Measurements from ENCODE around the gene STK38L. TPM values are rescaled to one million over a fixed set of nuclear protein-coding genes. Genes with fewer than 3 reads are reported as not detected.

The STK38L gene
- polyA plus RNA-seq, 2 of the 4 experiments (the other 2 are of a cell fraction) = 17.3 to 32.2 TPM

GRCh38 chr12:27324530-27324929 lies 80.4 kb downstream of the STK38L start:
- H3K4me1 ChIP-seq = peaks cover 4% of the 10 kb centered on the region; the same call in 2 of the 3 replicates
- no peak overlapping the region for H3K4me2 ChIP-seq
- H3K27ac ChIP-seq = no peak overlapping the region
- DNase-seq (ENCODE audit: low read depth in 1 of 2, low spot score in 1 of 2) (no peak), FAIRE-seq (peak; percentile 28), ATAC-seq (no peak)
- TF ChIP-seq RARB (CRISPR knock-in tag; IDR thresholded peaks at IDR 0.05) (no peak), JUN (IDR thresholded peaks at IDR 0.05) (no peak), RCOR1 (IDR thresholded peaks at IDR 0.05; ENCODE audit: low read depth, low read length) (no peak), ZSCAN20 (CRISPR knock-in tag; IDR thresholded peaks at IDR 0.05) (no peak), RAD21 (conservative IDR thresholded peaks at IDR 0.05 in 1 of 2, IDR thresholded peaks at IDR 0.05 in 1 of 2) (no peak), TP53 (CRISPR knock-in tag; IDR thresholded peaks at IDR 0.05) (no peak), SMC3 (IDR thresholded peaks at IDR 0.05) (no peak), BHLHE40 (IDR thresholded peaks at IDR 0.05; ENCODE audit: low read depth, low read length) (no peak), HOXB5 (CRISPR knock-in tag; IDR thresholded peaks at IDR 0.05) (no peak), HOXB13 (CRISPR knock-in tag; IDR thresholded peaks at IDR 0.05; ENCODE audit: low read depth) (no peak), HDAC2 (IDR thresholded peaks at IDR 0.05) (no peak), POLR2AphosphoS2 (conservative IDR thresholded peaks at IDR 0.05; ENCODE audit: low read length) (no peak), EHF (CRISPR knock-in tag; IDR thresholded peaks at IDR 0.05) (no peak), PHF8 (IDR thresholded peaks at IDR 0.05; ENCODE audit: borderline replicate concordance, low read depth) (no peak), E2F6 (IDR thresholded peaks at IDR 0.05; ENCODE audit: borderline replicate concordance, low read depth) (no peak)
- TF ChIP-seq, protein P1, sequence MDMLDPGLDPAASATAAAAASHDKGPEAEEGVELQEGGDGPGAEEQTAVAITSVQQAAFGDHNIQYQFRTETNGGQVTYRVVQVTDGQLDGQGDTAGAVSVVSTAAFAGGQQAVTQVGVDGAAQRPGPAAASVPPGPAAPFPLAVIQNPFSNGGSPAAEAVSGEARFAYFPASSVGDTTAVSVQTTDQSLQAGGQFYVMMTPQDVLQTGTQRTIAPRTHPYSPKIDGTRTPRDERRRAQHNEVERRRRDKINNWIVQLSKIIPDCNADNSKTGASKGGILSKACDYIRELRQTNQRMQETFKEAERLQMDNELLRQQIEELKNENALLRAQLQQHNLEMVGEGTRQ (IDR thresholded peaks at IDR 0.05) = no peak
- H3K9me3 ChIP-seq = no peaks in the 10 kb centered on the region
- POLR2A ChIA-PET = no interaction called here
- no peak overlapping the region for H3K4me3 ChIP-seq
- CTCF ChIA-PET = interaction anchor here (0.8 kb wide), 1 partner anchor 21 kb away, joined by 3 read pairs; no protein-coding TSS in a partner anchor

DNA sequence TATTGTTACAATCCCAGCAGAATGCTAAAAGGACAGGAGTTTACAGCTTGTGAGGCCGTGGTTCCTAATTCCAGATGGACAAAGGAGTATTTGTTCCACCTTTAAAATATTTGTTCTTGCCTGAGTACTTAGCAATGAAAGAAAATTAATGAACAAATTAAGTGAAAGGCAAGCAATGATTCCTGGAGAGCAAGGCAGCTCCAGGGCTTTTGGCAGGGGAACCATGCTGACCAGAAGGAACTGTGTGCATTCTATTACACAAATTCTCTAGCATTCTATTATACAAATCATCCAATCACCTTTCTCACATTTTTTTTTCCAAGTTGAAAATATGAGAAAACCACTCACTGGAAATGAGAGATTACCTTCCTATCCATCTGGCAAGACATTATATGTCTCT lies 86.8 kb downstream of the STK38L start:
- FAIRE-seq (no peak), DNase-seq (ENCODE audit: low read depth in 1 of 2, low spot score in 1 of 2) (no peak), ATAC-seq (0 out of 6 replicates have a peak, but pooled peaks of 1 of the 2 experiments have one; percentile 1)
- ChIA-PET CTCF (interaction anchor here (0.8 kb wide), 1 partner anchor 53 kb away, joined by 3 read pairs; no protein-coding TSS in a partner anchor), POLR2A (interaction anchor here (0.7 to 1.3 kb wide), 3 partner anchors 13 to 308 kb away, joined by 3 to 7 read pairs (median 5); partner anchors contain the start of genes MED21 and PPFIBP1)
- H3K4me1 ChIP-seq = peaks cover 39% of the 10 kb centered on the region
- TF ChIP-seq CEBPB (IDR thresholded peaks at IDR 0.05) (no peak), NFE2L2 (conservative IDR thresholded peaks at IDR 0.05; ENCODE audit: low read length) (no peak), RARB (CRISPR knock-in tag; IDR thresholded peaks at IDR 0.05) (no peak), POLR2AphosphoS2 (conservative IDR thresholded peaks at IDR 0.05; ENCODE audit: low read length) (no peak), FOSB (CRISPR knock-in tag; IDR thresholded peaks at IDR 0.05) (no peak), RAD21 (conservative IDR thresholded peaks at IDR 0.05 in 1 of 2, IDR thresholded peaks at IDR 0.05 in 1 of 2) (no peak), MAX (IDR thresholded peaks at IDR 0.05) (no peak), TFCP2L1 (CRISPR knock-in tag; IDR thresholded peaks at IDR 0.05) (no peak), ZSCAN20 (CRISPR knock-in tag; IDR thresholded peaks at IDR 0.05) (no peak), RCOR1 (IDR thresholded peaks at IDR 0.05; ENCODE audit: low read depth, low read length) (no peak), KDM1A (IDR thresholded peaks at IDR 0.05; ENCODE audit: low read depth) (no peak), GATA3 (IDR thresholded peaks at IDR 0.05; ENCODE audit: borderline replicate concordance) (no peak), HES2 (IDR thresholded peaks at IDR 0.05) (no peak)
- TF ChIP-seq, protein P2, sequence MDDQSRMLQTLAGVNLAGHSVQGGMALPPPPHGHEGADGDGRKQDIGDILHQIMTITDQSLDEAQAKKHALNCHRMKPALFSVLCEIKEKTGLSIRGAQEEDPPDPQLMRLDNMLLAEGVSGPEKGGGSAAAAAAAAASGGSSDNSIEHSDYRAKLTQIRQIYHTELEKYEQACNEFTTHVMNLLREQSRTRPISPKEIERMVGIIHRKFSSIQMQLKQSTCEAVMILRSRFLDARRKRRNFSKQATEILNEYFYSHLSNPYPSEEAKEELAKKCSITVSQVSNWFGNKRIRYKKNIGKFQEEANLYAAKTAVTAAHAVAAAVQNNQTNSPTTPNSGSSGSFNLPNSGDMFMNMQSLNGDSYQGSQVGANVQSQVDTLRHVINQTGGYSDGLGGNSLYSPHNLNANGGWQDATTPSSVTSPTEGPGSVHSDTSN (IDR thresholded peaks at IDR 0.05) = no peak
- TF ChIP-seq, protein P3, sequence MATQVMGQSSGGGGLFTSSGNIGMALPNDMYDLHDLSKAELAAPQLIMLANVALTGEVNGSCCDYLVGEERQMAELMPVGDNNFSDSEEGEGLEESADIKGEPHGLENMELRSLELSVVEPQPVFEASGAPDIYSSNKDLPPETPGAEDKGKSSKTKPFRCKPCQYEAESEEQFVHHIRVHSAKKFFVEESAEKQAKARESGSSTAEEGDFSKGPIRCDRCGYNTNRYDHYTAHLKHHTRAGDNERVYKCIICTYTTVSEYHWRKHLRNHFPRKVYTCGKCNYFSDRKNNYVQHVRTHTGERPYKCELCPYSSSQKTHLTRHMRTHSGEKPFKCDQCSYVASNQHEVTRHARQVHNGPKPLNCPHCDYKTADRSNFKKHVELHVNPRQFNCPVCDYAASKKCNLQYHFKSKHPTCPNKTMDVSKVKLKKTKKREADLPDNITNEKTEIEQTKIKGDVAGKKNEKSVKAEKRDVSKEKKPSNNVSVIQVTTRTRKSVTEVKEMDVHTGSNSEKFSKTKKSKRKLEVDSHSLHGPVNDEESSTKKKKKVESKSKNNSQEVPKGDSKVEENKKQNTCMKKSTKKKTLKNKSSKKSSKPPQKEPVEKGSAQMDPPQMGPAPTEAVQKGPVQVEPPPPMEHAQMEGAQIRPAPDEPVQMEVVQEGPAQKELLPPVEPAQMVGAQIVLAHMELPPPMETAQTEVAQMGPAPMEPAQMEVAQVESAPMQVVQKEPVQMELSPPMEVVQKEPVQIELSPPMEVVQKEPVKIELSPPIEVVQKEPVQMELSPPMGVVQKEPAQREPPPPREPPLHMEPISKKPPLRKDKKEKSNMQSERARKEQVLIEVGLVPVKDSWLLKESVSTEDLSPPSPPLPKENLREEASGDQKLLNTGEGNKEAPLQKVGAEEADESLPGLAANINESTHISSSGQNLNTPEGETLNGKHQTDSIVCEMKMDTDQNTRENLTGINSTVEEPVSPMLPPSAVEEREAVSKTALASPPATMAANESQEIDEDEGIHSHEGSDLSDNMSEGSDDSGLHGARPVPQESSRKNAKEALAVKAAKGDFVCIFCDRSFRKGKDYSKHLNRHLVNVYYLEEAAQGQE (IDR thresholded peaks at IDR 0.05) = no peak
- H3K9me3 ChIP-seq = no peaks in the 10 kb centered on the region
- peak overlapping the region; percentile 18 to 92; a peak in 5 of 6 replicates for H3K27ac ChIP-seq
- WGBS (ENCODE audit: missing lambda C conversion rate) = 51% methylated on average over 1 of the region's 1 CpG
- no peak overlapping the region for H3K4me3 ChIP-seq
- H3K4me2 ChIP-seq = peak overlapping the region; percentile 92

Data from A549 (cell line).